GM18508 (cell line): ENCODE measurements around the gene PPP1R14C.

Experiments used
- ATAC-seq: cut with Tn5 transposase; IDR thresholded peaks from one replicate; pipeline ENCODE4 v1.9.1; 2021; ENCODE audit warnings: moderate number of reproducible peaks; ENCODE audit not compliant: insufficient read depth, unreplicated experiment

PPP1R14C gene

DNA sequence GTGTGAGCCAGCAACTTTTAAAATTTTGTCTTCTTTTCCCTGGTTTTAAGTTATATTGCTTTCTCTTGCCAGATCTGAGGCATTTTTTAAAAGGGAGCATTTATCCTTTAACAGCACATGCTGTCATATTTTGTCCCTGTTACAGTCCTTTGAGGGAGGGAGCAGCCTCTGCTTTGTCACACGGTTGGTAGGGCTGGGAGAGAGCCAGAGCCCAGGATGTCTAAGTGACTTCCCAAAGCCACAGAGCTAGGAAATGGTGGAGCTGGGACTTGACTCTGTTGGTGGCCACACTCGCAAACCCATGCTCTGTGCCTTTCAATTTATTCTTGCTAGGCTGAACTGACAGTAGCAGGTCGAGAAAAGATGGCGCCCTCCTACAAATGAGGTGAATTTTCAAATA is 145.6 kb downstream of the PPP1R14C start:
- no peak for ATAC-seq

DNA sequence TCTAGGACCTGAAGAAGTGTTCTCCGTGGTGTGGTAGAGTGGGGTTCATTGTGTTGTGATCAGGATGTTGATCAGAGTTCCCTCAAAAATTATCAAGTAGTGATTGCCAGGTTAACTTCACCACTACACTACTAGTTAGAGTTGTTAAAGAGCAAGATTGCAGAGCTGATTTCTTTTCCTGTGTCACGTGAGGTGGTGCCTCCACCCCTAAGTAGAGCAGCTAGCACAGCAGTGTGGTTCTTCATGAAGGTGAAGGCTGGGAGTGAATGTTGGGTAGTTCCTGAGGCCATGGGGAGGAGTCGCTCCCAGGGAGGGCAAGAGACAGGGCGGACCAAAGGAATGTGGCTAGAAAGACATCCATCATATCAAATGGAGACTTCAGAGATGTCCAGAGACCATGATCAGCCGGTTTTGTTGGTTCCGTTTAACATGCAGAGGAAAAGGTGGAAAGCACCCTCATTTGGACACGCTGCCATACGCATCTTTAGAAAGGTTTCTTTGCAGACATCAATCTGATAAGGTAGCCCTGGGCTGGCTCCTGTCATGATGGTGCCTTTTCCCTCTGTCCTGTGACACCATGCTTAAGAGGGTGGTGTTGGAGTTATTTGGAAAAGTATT is 146.7 kb downstream of the PPP1R14C start:
- ATAC-seq: no peak

DNA sequence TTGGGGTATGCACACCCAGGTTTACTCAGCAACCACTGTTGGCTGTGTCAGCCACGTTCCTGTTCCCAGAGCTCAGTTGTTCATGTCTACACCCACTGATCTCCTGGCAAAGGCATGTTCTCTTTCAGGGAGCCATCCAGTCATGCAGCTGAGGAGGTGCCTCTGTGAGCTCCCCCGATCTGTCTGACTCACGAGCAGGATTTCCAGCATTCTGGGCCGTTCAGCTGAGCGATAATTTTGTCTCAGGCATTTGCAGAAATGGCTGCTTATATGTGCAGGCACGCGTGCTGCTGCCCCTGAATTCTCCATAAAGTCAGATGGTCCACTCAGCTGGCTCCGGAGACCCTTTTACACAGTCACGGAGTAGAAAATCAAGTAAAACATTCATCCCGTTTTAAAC is 147.6 kb downstream of the PPP1R14C start:
- no peak for ATAC-seq

DNA sequence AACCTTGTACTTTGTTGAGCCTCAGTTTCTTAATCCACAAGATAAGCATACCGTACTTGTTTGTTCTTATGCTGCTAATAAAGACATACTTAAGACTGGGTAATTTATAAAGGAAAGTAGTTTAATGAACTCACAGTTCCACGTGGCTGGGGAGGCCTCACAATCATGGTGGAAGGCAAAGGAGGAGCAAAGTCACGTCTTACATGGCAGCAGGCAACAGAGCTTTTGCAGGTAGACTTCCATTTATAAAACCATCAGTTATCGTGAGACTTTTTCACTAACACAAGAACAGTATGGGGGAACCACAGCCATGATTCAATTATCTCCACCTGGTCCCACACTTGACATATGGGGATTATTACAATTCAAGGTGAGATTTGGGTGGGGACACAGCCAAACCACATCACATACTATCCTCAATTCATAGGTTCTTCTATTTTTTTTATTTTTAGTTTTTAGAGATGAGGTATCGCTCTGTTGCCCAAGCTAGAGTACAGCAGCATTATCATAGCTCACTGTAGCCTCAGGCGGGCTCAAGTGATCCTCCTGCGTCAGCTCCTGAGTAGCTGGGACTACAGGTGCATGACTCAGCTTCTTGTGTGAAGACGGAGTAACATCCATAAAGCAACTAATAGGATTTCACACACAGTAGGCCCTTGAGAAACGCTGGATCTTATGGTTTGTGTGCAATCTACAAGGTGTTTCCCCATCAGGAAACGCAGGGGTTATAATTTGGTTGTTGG is 149.3 kb downstream of the PPP1R14C start:
- no peak for ATAC-seq

DNA sequence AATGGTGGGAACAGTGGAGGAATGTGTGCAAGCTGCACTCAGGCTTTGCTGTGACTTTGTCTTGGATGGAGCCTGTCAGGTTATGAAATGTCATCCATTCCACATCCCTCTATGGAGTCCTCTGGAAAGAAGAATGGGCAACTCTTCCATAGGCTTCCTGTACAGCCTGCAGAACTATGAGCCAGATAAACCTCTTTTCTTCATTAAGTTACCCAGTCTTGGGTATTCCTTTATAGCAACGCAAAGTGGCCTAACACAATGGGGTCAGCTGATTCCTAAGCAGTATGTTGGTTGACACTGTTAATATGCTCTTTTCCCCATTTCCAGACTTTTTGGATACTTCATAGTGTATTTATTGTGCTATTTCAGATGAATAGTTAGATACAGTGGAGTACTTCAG is 150.2 kb downstream of the PPP1R14C start:
- ATAC-seq: no peak

DNA sequence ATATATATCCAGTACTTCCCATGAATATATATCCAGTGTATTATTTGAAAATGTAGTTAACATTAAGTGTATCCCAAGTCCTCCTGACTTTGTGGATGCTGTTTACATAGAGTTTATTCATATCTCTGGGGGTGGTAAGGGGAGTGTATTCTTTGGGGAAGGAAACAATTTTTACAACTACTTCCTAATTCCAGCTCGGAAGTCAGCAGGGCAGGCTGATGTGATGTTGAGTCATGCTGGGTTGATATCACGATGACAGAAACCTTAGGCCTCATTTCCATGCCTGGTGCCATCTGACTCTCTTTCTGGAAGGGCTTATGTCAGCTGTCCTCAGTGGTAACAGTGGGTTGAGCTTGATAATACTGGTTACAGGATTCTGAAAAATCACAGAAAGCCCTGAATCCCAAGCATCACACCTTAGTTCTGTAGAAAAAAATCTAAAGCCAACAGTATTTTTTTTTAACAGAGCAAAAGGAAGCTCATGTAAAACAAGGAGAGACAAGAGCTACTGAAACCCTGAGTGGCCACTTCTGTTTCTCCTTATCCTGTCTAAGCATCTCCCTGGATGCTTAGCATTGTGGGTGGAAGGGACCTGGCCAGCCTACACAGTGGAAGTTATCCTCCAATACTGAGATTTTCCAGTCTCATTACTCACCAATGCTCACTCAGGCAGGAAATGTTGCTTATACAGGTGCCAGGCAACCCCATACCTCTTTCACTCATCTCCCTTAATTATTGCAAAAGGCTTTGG is 150.8 kb downstream of the PPP1R14C start:
- ATAC-seq: no peak

DNA sequence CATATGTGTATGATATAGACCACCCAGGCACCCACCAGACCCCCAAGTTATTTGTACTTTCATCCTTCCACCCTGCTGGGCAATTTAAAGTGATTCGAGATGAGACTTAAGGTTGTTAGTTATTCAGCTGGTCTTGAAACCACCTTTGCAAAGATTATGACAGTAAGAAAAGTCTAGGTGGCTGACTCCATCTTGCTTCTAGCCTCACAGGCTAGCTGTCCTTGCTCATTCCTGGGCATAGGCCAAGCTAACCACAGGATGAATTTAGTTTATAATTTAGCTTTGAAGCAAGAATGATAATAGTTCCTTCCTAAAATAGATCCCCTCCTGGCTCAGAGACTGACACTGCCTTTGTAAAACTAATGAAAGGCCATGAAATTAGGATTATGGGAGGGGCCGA is 154.0 kb downstream of the PPP1R14C start:
- ATAC-seq: no peak

DNA sequence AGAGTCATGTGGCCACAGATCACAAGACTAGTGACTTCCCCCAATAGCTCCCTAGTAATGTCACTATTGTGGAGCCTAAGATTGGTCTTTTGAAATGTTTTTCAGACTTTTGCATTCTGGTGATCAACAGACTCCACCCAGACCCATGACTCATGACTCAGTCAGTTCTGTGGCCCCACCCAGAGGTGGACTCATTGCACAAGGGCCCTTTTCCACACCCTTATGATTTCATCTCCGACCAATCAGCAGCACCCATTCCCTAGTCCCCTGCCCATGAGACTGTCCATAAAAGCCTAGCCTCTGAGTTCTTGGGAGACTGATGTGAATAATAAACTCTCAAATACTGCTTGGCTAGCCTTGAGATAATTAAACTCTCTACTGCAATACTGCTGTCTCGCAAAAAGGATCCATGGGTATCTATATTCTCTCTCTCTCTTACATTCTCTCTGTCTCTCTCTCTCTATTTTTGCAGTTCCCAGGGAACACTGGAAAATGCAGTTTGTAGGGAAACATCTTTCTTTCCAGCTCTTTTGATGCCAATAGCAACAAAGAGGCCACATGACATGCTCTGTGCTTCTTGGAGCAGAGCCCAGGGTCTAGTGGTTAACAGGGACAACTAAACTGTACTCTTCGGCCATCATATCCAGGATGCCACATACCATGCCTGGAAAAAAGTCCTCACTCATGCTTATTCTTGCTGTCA is 154.6 kb downstream of the PPP1R14C start:
- ATAC-seq: no peak

DNA sequence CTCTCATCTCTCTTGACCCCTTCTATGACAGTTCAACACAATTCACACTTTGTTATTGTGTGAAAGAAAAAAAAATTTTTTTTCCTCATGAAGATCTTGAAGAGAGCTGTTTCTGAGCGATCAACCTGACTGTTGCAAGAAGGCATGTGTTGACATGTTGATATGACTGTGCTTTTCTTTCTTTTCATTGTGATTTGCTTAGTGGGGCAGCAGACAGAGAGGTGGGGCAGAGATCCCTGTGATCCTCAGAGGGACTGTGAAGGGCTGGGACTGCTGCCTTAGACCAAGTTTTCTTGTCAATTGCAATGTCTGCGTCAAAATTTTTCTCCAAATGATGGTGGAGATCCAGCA is 155.2 kb downstream of the PPP1R14C start:
- no peak for ATAC-seq

DNA sequence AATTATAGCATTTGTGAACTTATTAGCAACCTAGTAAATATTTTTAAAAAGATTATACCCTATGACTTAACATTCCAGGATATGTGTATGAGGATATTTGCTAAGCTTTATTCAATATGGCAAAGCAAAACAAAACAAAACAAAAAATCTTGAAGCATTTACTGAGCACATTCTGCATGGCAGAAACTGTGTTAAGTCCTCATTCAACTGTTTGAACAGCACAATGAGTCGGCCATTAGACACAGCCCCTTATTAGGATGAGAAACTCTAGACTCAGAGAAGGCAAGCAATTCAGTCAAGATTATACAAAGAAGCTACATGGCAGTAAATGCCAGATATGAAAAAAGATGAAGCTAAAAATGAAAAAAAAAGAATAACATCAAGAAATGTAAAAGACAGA is 155.8 kb downstream of the PPP1R14C start:
- no peak for ATAC-seq
